ENCODE results near the gene CRIM1.

The CRIM1 gene

DNA sequence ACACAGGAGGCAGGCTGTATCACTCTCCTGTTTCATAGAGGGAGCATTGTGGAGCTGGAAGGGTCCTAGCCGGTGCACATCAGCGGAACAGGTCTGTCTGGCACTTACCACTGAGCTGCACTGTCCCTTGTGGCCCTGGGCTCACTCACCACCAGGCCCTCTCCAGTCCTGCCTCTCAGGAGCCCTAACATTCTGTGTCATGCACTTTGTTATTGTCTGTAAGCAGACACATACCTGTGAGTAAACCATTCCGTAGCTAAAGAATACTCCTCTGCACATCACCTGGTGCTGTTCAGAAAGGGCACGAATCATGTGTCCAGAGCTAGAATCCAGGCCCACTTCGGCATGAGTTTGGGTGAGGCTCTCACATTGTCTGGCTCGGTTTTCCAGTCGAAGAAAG, 93.6 kb downstream of the CRIM1 start:
- no peak for FAIRE-seq
- DNase-seq (ENCODE audit: insufficient read length, low spot score), result no peak

DNA sequence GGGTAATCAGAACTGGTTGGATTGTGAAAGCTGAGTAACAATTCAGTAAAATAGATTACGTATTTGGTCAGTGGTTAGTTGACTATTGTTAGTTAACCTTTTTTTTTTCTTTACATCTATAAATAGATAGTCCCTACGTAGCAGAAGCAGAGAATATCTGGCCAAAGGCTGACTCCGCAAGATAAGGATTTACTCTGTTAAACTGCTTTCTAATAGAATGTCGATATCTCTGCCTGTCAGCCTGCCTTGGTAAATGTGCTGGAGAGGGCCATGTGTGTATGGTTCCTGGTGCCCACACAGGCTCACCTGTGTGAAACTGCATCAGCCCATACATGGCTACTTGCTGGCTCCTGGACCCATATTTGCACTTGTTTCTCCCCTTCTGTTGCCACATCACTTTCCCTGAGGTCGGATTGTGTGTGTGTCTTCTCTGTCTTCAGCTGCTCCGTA, 94.4 kb downstream of the CRIM1 start:
- FAIRE-seq (no peak), DNase-seq (ENCODE audit: insufficient read length, low spot score) (no peak)

DNA sequence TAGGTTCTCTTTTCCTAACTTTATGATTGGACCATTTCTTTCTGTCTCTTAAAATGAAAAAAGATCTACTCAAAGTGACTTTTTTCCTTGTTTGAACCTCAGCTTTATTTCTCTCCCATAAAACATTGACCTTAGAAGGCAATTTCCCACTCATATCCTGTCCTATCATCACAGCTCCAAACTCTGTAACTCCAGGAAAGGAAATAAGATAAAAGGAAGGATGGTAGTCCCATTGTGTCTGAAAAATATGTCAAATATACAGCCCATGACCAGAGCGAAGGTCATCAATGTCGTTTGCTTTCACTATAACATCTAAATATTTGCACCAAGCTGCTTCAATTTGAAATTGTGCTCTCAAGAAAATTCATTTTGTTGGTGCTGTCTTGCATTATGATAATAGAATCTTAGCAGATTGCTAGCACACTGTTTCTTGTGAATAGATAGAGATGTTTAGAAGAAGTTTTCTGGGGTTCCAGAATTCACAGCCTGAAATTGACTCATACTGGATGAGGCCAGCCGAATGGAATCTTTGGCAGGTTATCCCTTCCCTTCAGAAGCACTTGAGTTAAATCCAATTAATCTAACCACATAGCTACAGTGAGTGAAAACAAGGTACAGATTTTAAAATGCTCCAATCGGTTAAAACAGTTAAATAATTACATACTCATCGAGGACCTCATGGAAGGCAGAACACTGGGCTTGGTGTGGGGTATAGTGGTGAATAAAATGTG, 95.1 kb downstream of the CRIM1 start:
- FAIRE-seq (no peak), DNase-seq (ENCODE audit: insufficient read length, low spot score) (no peak)

DNA sequence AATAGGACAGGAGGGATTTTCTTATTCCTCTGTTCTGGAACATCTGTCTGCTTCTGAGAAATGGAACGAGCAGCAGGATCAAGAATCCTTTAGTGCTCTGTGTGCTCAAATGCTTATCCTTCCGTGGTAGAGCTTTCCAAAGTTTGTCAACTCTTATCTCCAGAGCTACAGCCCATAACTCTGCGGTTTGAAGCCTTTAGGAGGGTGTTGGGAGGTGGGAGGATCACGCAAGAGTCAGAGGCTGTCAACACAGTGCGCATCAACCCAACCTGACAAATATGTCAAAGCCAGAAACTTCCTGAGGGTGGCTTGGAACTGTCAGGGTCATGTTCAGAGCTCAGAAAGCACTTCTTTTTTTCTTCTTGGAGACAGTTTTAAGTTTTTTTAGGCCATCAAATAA, 95.9 kb downstream of the CRIM1 start:
- FAIRE-seq (no peak), DNase-seq (ENCODE audit: insufficient read length, low spot score) (no peak)

DNA sequence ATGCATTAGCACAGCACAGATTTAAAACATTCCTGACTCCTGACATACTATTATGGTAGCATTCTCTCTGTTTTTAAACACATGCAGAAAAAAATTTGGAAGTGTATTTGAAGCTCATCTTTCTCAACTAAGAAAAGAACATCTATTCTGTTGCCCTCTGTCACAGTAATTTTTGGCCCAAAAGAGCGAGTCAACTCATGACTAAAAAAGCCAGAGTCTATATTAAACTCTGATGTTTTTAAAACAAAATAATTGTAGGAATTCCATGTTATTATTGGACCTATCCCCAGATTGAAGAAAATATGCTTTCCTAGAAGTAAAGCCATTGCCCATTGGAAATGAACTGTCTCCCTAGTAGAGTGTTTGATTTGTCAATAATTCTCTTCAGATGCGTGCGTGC, 96.7 kb downstream of the CRIM1 start:
- FAIRE-seq (no peak), DNase-seq (ENCODE audit: insufficient read length, low spot score) (no peak)

DNA sequence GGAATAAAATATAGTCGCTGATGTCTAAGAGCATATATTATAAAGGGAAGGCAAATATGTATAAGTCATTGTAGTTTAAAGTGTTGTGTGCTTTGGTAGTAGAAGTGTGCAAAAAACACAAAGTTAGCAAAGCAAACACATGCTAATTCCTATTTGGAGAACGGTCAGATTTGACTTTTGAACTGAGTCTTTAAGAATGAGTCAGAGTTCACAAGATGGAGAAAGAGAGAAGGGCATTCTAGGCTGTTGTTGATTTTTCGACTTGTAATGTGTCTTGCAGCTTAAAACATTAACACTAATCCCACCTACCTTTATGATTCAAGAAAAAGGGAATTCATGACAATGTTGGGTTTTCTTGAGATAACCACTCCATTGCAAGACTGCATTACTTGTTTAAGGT, 98.1 kb downstream of the CRIM1 start:
- DNase-seq (ENCODE audit: insufficient read length, low spot score) (no peak), FAIRE-seq (no peak)

DNA sequence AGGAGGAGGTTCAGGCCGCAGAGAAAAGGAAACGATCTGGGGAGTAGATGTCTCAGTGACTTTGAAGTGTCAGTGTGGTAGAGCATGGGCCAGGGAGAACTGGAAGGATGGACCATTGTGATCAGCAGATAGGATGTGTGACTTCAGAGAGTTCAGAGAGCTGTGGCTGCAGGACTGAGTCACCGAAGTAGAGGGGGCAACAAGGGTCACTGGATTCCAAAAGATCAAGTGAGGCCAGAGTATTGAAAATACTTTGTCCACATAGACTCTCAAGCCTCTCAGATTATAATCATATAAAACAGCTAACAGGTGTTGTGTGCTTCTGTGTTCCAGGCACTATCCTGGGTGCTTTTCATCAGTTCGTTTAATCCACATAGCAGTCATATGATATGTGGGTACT, 99.4 kb downstream of the CRIM1 start:
- DNase-seq (ENCODE audit: insufficient read length, low spot score) (no peak), FAIRE-seq (no peak)

DNA sequence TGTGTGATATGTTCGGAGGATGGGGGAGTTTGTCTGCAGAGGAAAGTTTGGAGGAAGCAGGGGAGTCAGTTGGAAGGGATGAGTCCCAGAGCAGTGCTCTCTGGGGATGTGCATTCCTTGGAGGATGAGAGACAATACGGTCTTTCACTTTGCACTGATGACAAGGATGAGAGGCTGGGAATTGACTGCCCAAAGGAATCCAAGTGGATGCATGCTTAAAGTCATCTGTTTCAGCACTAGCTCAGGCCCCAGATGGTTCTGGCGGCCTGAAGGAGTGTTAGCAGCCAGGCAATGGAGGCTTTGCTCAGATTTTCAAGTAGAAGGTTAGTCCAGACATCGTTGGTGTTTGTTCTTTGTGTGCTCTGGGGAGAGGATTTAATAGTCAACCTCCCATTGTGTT, 100.2 kb downstream of the CRIM1 start:
- DNase-seq (ENCODE audit: insufficient read length, low spot score), result no peak
- no peak for FAIRE-seq

DNA sequence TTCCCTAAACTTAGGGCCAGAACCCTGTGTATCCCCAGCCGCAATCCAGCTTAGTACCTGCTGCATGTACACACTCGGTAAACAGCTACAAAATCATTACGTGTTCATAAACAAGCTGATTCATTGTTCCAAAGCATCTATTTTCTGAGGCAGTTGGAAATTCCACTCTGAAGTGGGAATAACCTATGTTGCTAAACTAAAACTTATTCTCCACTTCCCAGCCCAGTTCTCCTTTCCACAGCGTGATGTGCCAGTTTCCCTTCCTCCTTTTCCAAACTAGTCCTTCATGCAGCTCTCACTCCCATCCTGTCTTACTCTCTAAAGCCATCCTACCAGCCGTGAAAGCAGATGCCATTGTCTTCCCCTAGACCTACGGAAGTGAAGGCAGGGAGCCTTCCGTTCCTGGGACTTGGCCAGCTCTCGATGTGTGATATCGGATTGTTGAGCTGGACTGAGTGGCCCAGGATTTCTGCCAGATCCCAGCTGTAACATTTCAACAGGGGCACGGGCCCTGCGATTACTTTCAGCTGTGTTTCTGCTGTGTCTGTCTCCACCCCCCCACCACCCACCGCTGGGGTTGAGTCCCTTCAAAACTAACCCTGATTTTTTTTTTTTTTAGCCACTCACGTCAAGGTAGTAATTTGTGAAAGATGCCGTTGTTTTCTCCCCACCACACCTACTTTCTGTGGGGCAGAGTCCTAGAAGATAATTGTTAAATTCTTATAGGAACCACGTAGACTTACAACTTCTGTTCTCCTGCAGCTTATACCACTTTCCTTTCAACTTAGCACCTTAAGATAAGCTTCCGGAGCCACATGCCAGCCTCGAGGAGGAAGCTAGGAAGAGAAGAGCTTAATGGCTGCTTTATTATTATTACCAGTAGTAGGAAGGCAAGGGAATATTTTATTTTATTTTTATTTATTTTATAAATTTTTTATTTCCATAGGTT, 100.9 kb downstream of the CRIM1 start:
- FAIRE-seq, result no peak
- DNase-seq (ENCODE audit: insufficient read length, low spot score), result no peak

DNA sequence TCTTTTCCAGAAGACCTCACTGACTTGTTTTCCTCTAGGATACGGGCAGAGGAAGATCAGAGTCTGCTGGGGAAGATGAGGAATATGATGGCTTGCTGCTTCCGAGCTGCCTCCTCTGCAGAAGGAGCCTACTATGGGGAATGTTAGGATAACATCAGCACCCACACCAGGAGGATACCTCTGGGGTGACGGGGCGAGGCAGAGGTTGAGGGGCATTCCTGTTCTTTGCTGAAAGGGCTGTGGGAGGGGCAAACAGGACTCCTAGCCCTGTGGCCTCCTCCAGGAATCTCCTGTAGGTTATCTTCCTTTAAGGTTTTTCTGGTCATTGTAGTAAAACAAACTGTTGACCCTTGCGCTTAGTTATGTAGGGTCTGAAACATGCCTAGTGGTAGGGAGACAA, 102.5 kb downstream of the CRIM1 start:
- DNase-seq (ENCODE audit: insufficient read length, low spot score), result no peak
- no peak for FAIRE-seq

DNA sequence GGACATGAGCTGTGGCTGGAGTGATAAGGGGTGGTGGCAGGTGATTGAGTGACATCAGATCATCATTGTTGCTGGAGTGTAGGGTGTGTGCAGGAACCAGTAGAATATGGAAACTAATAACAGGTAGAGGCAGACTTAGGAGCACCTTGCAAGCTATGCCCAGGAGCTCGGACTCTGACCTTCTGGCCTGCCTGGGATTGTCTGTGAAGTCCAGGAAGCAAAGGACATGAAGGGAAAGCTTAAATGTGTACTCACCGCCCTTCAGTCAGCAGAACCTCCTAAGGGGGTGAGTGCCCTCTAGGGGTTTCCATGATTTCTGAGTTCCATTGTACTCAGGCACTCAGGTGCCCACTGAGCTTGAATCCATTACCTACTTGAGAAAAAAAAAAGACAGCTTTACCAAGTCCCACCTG, 104.2 kb downstream of the CRIM1 start:
- DNase-seq (ENCODE audit: insufficient read length, low spot score) (no peak), FAIRE-seq (no peak)

DNA sequence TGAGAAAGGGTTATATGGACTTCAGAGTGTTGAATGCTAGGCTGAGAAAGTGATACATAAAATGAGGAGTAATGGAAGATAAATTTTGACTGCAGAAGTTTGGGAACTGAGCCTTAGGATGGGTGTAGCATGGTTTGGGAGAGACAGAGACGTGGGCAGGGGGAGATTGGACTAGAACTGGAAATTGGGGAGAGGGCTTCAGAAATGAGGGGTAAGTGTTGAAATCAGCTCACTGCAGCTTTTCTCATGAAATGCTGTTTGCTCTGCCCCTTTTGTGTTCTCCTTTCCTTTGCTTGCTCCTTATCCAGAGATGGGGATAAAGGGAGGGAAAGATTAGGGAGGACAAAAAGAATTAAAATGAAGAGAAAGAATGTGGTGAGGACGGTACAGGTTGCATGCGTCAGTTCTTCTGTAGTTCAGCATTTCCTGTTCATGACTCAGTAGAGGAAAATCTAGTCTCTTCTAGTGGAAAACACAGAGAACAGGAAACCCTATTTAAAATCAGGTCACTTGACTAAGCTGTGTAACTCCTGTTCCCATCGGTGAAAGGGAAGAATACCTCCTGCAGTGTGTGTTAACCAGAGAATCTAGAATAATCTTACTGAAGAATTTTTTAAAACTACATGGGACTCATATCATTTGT, 105.6 kb downstream of the CRIM1 start:
- FAIRE-seq (peak; percentile 42), DNase-seq (ENCODE audit: insufficient read length, low spot score) (no peak)

DNA sequence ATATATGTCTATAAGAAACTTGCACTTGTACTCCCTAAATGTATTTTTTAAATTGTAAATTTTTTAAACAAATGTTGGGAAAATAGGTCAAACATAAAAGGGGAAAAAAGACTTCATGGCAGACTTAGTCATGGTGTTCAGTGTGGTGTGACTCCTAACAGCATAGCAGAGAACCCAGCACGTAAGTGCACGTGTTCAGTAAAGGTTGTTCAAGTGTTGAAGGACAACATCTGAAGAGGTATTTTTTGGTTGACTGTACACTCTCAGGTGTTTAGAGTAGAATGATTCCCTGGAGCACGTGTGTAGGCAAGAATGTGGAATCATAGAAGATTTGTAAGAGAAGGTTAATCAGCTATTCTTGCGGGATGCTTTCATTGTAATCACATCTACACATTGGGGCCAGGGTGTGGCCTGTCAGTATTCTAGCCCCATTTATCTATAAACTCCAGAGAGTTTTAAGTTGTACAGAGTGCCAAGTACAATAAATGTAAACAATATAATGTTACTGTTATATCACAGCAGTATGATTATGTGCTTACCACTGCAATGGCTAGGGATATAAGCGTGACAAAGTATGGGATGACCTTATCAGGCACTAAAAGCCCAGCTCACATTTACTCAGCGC, 106.8 kb downstream of the CRIM1 start:
- FAIRE-seq (no peak), DNase-seq (ENCODE audit: insufficient read length, low spot score) (no peak)

DNA sequence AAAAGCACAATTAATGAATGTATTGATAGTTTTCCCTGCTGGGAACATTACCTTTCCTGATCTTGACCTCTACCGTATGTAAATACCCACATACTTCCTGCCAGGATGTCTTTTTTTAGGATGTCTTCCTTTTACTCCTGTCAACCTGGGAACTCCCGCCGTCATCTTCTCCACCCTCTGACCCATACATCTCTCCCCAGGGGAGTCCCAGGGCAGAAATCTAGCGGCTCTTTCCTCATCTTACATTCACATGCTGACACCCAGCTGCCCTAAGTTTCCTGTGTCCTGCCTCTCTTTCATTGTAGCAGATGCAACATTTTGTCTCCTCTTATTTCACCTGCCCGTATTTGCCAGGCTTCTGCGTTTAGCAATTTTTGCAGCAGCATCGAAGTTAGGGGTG, 107.8 kb downstream of the CRIM1 start:
- no peak for DNase-seq (ENCODE audit: insufficient read length, low spot score)
- FAIRE-seq, result no peak

DNA sequence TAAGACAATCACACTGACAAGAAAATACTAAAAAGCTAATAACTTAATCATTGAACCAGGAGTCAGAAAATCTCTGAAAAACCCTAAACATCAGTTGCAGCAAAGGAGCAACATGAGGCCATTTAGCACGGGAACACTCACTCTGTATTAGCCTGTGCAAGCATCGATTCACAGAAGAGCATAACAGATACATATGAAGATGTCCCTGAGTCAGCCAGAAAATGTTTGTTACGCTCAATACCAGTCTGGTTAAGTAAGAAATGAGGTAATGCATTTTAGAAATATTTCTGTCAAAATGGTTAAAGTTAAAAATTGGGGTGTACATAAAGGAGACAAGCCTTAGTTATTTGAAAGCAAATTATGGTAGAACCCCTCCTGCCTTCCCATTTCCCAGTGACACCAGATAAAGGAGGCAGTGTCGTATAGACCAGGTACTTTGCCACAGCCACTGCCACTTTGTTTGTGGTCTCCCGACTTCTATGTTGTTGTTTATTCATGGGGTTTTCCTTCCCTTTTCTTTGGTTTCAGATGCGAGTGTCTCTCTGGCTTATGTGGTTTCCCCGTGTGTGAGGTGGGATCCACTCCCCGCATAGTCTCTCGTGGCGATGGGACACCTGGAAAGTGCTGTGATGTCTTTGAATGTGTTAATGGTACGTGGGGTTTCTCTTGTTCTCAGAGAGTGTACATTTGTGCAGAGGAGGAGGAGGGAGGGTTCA, 108.6 kb downstream of the CRIM1 start:
- FAIRE-seq (no peak), DNase-seq (ENCODE audit: insufficient read length, low spot score) (no peak)

DNA sequence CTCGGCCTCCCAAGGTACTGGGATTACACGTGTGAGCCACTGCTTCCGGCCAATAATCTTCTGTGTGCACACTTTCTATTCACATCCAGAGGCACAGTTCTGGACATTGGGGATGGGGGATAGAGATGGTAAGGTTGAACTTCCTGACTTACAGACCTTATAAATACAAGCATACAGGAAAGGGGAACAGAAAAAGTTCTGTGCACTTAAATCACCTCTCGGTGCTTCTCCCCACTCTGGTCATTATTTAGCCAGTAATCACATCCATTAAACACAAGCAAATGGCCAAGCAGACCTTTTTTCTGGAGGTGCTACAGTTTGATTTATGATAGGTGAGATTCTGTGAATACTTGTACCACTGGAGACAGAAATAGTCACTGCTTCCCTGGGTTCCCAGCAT, 110.6 kb downstream of the CRIM1 start:
- FAIRE-seq (no peak), DNase-seq (ENCODE audit: insufficient read length, low spot score) (no peak)

DNA sequence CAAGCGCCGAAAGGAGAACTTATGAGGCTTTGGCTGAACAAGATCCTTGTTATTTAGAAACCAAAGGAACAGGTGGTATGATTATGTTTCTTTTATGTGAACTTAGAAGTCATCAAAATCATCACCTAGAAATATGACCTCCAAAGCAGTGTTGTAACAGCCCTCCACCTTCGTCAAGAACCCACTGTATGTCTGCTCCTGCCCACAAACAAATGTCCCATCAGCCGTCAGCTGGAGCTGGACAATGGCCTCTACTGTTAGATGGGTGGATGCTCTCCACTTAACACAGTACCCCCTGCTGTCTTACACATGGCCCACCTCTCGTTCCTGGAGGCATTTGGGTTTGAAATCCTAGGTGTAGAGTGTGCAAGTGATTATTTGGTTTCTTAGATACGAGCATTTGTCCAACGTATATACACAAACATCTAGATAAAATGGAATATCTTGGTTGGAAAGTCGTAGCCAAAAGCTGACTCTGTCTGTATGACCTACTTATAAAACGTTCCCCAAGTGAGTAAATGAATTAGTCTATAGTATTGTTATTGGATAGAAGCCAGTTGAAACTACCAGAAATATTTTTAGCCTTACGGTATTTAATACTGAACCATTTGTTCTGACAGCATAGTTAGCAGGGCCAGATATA, 113.0 kb downstream of the CRIM1 start:
- no peak for DNase-seq (ENCODE audit: insufficient read length, low spot score)
- no peak for FAIRE-seq

DNA sequence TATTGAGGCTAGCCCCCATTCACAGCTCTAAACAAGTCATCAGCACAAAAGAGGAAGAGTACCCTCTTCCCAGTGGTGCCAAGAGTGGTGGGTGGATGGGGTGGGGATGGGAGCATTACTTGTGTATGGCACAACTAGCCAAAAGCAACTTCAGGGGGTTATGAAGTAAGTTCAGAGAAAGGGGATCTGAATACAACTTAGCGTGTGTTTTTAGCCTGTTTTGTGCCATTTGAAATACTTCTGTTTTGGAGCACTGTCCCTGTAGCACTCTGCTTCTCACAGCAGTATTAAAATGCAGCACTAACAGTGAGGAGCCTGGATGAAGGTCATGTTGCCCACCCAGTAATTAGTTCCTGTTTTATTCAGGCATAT, 113.5 kb downstream of the CRIM1 start:
- FAIRE-seq (no peak), DNase-seq (ENCODE audit: insufficient read length, low spot score) (no peak)

DNA sequence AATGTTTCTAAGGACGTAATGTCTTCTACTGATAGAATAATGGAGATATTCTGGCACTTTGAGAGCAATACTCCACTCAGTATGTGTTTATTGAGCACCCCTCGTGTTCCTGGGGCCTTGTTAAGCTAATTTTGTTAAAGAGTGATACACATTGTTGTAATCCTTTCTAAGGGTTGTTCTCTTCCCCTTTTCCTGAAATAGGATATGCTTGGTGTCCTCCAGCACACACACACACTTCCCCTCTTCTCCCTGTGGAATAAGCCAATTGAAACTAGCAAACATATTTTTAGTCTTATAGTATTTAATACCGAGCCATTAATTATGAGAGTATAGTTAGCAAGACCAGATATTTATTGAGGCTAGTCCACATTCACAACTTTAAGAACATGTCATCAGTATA, 114.1 kb downstream of the CRIM1 start:
- FAIRE-seq, result no peak
- no peak for DNase-seq (ENCODE audit: insufficient read length, low spot score)

DNA sequence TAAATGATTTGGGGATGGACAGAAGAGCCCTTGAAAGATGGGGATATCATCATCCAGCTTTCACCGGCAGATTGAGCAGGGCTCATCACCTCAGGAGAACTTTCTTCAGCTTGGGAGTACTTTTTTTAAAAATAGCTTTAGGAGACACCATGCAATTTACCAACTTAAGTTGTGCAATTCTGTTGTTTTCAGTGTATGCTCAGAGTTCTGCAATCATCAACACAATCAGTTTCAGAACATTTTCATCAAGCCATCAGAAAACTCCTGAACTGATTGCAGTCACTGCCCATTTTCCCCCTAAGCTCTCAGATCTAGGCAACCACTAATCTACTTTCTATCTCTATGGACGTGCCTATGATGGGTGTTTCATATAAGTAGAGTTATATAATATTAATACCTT, 117.7 kb downstream of the CRIM1 start:
- no peak for FAIRE-seq

More for the DNA sequence above, 117.7 kb downstream of the CRIM1 start:
- no peak for DNase-seq (ENCODE audit: insufficient read length, low spot score)
